ENCODE measurements around the gene JAM3. TPM values are rescaled to one million over a fixed set of nuclear protein-coding genes. Genes with fewer than 3 reads are reported as not detected.

The JAM3 gene
- polyA plus RNA-seq, 1 donor, result 15.7 TPM

DNA sequence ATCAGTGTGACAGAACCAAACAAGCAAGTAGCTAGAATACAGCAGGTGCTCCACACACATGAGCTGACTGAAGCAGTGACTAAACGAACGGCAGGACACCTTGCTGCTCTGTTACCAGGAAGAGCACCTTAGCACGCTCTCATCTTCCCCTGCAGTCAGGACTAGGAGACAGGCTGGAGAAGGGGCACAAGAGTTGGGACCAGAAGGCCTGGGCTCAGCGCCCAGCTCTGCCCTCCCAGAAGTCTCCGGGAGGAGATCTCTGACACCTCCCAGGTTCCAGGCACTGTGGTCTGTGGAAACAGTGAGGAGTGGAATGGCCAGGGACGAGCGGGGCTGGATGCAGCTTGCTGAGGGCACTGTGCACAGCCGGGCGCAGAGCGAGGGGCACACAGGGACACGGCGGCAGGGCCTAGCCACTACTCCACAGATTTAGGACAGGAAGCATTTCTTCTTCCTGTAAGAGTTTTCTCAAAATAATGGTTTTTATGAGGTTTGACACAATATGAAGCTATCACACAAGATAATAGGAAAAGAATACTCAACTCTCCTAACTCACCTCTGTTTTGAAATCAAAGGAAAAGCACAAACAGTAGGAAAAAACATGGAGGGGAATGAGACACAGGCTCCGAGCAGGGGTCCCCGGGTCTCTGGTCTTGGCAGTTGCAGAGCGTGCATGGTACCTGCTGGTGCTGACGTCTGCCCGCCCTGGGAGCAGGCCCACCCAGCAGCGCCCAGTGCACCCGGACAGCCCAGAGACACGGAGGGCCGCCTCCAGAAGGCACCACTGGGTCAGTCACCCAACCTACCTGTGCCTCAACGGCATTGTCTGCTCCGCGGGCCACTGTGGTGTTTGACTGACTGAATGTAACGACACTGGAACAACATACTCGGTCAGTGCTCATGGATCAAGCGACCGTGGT, 87.3 kb downstream of the JAM3 start:
- H3K9me3 ChIP-seq (ENCODE audit: control insufficient read depth, low read depth, low read length), result no peaks in the 10 kb centered on the region
- no peak for DNase-seq
- no peaks in the 10 kb centered on the region for H3K27me3 ChIP-seq (ENCODE audit: control insufficient read depth, insufficient read depth, low read length)
- H3K4me3 ChIP-seq (ENCODE audit: low read length), result no peak overlapping the region
- no peaks in the 10 kb centered on the region for H3K4me1 ChIP-seq (ENCODE audit: control insufficient read depth, insufficient read depth, low read length)
- 100% methylated on average over 1 of the region's 28 CpGs for WGBS (ENCODE audit: insufficient coverage, low lambda C conversion rate)
- H3K36me3 ChIP-seq (ENCODE audit: control insufficient read depth, insufficient read depth, low read length), result peaks cover 75% of the 10 kb centered on the region
- no peak overlapping the region for H3K27ac ChIP-seq (ENCODE audit: low read length)

DNA sequence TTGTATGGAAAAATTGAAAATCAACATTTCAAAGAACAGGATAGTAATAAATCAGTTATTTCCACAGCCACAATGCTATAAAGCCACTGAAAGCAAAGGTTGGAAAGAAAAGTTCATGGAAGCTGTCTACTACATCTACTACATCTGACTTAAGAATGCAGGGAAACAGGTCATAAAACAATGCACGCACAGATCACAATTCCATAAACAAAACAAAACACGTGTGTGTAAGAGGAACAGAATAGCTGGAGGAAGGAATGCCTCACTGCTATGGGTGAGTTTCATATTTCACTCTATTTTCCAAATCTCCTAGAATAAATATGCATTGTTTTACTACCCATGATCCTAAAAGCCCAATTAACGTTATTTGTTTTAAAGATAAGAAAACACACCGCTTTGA, 88.6 kb downstream of the JAM3 start:
- Histone ChIP-seq H3K36me3 (ENCODE audit: control insufficient read depth, insufficient read depth, low read length) (peaks cover 74% of the 10 kb centered on the region), H3K4me3 (ENCODE audit: low read length) (no peak overlapping the region), H3K27me3 (ENCODE audit: control insufficient read depth, insufficient read depth, low read length) (no peaks in the 10 kb centered on the region), H3K4me1 (ENCODE audit: control insufficient read depth, insufficient read depth, low read length) (no peaks in the 10 kb centered on the region), H3K9me3 (ENCODE audit: control insufficient read depth, low read depth, low read length) (no peaks in the 10 kb centered on the region), H3K27ac (ENCODE audit: low read length) (no peak overlapping the region)
- WGBS (ENCODE audit: insufficient coverage, low lambda C conversion rate), result 53% methylated on average over 2 of the region's 4 CpGs
- DNase-seq, result no peak

DNA sequence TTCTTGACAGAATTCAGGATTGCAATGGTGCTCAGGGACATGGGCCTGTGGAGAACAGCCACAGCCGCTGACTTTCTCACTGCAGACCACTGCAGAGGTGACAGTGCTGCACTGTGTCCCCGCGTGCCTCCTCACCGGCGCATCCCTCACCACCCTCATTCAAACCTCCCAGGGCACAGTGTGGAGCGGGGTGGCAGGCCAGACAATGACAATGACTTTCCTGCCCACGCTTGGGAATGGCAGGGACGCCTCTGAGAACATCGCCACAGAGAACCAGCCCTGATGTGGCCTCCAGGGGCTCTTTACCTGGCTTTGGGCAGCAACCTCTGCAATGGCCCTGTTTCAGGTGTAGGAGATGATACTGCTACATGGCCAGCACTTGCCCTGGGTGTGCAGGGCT, 89.2 kb downstream of the JAM3 start:
- H3K36me3 ChIP-seq (ENCODE audit: control insufficient read depth, insufficient read depth, low read length), result peaks cover 70% of the 10 kb centered on the region
- DNase-seq, result no peak

DNA sequence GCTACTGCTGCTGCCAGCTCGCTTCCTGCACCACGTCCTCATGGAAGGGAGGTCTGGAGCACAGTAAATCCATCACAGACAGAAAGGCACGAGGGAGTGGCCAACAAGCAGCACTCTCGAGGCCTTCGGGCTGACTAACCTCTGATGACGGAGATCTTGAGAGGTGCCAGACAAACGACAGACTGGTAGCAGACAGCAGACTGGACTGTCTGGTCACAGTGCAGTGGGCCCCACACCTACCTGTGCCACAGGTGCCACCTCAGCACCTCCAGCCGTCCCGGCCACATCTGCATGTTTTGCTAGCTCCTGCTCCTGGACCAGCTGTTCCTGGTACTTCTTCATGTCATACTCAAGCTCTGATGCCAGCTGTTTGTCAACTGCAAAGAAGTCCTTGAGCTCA, 90.8 kb downstream of the JAM3 start:
- Histone ChIP-seq H3K27me3 (ENCODE audit: control insufficient read depth, insufficient read depth, low read length) (no peaks in the 10 kb centered on the region), H3K4me1 (ENCODE audit: control insufficient read depth, insufficient read depth, low read length) (no peaks in the 10 kb centered on the region), H3K36me3 (ENCODE audit: control insufficient read depth, insufficient read depth, low read length) (peaks cover 60% of the 10 kb centered on the region), H3K9me3 (ENCODE audit: control insufficient read depth, low read depth, low read length) (no peaks in the 10 kb centered on the region), H3K27ac (ENCODE audit: low read length) (no peak overlapping the region), H3K4me3 (ENCODE audit: low read length) (no peak overlapping the region)
- no peak for DNase-seq
- no CpG with 5 or more reads among the region's 9 CpGs for WGBS (ENCODE audit: insufficient coverage, low lambda C conversion rate)

More for the DNA sequence above, 89.2 kb downstream of the JAM3 start:
- H3K27me3 ChIP-seq (ENCODE audit: control insufficient read depth, insufficient read depth, low read length), result no peaks in the 10 kb centered on the region
- no peaks in the 10 kb centered on the region for H3K9me3 ChIP-seq (ENCODE audit: control insufficient read depth, low read depth, low read length)
- no peaks in the 10 kb centered on the region for H3K4me1 ChIP-seq (ENCODE audit: control insufficient read depth, insufficient read depth, low read length)
- no peak overlapping the region for H3K4me3 ChIP-seq (ENCODE audit: low read length)
- 100% methylated on average over 1 of the region's 9 CpGs for WGBS (ENCODE audit: insufficient coverage, low lambda C conversion rate)
- no peak overlapping the region for H3K27ac ChIP-seq (ENCODE audit: low read length)

DNA sequence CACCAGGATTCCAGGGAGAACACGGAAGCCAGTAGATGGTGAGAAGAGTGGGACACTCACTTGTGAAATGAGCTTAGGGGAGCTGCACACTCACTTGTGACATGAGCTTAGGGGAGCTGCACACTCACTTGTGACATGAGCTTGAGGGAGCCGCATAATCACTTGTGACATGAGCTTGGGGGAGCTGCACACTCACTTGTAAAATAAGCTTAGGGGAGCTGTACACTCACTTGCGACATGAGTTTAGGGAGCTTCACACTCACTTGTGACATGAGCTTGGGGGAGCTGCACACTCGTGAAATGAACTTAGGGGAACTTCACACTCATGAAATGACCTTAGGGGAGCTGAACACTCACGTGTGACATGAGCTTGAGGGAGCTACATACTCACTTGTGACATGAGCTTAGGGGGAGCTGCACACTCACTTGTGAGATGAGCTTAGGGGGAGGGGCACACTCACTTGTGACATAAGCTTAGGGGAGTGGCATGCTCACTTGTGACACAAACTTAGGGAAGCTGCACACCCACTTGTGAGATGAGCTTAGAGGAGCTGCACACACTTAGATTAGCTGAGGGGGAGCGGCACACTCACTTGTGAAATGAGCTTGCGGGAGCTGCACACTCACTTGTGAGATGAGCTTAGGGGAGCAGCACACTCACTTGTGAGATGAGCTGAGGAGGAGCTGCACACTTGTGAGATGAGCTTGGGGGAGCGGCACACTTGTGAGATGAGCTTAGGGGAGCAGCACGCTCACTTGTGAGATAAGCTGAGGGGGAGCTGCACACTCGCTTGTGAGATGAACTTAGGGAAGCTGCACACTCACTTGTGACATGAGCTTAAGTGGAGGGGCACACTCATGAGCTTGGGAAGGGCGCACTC, 95.9 kb downstream of the JAM3 start:
- Histone ChIP-seq H3K4me1 (ENCODE audit: control insufficient read depth, insufficient read depth, low read length) (no peaks in the 10 kb centered on the region), H3K36me3 (ENCODE audit: control insufficient read depth, insufficient read depth, low read length) (peaks cover 51% of the 10 kb centered on the region), H3K4me3 (ENCODE audit: low read length) (no peak overlapping the region), H3K27me3 (ENCODE audit: control insufficient read depth, insufficient read depth, low read length) (no peaks in the 10 kb centered on the region), H3K9me3 (ENCODE audit: control insufficient read depth, low read depth, low read length) (no peaks in the 10 kb centered on the region), H3K27ac (ENCODE audit: low read length) (no peak overlapping the region)
- 100% methylated on average over 1 of the region's 11 CpGs for WGBS (ENCODE audit: insufficient coverage, low lambda C conversion rate)
- DNase-seq, result no peak

DNA sequence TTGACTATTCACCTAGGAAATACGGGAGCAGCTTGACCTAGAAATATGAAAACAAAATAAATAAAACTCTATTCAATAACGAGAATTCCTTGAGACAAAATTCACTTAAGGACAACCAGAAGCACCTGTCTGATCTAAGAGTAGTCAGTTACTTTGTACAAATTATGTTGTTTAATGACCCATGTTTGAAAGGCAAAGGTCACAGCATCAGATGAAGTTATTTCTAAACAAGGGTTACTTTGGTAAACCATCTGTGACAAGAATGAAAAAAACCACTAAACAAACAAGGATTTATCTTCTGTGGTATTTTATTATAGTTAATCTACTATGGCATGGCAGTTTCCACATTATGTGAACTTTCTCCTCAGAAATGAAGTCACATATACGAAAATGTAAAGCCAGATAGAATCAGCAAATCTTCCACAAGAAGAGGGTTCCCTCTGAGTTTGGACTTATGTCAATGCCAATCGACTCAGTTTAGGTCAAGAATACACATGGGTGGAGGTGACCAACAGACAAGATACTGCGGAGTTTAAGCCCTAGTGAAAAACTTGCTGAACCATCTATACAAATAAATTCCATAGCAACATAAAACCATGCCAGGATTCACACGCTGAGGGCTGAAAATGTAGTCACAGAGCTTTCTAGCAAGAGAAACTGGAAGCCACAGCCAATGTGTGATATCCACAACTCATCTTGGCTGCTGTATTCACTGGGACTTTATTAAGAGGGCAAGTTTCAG, 101.5 kb downstream of the JAM3 start:
- 67% methylated on average over 1 of the region's 6 CpGs for WGBS (ENCODE audit: insufficient coverage, low lambda C conversion rate)
- H3K27ac ChIP-seq (ENCODE audit: low read length), result no peak overlapping the region
- H3K4me3 ChIP-seq (ENCODE audit: low read length), result no peak overlapping the region
- DNase-seq, result no peak
- no peaks in the 10 kb centered on the region for H3K9me3 ChIP-seq (ENCODE audit: control insufficient read depth, low read depth, low read length)
- peaks cover 47% of the 10 kb centered on the region for H3K36me3 ChIP-seq (ENCODE audit: control insufficient read depth, insufficient read depth, low read length)
- H3K4me1 ChIP-seq (ENCODE audit: control insufficient read depth, insufficient read depth, low read length), result no peaks in the 10 kb centered on the region
- H3K27me3 ChIP-seq (ENCODE audit: control insufficient read depth, insufficient read depth, low read length), result no peaks in the 10 kb centered on the region

DNA sequence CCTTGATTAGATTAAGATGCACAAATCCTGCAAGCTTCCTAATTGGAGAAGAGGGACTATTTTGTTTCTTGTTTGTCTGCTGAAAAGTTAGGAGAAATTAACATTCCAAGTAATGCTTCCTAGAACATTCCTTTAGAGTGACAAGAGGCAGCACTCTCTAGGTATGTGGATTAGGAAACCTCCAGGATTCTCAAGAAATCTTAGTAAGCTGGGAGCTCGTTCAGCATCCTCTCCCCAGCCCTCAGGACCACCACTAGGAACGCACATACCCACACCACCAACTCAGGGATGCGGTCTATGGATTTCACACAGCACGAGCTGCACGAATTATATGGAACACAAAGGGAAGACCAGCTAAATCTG, 102.0 kb downstream of the JAM3 start:
- Histone ChIP-seq H3K36me3 (ENCODE audit: control insufficient read depth, insufficient read depth, low read length) (peaks cover 48% of the 10 kb centered on the region), H3K9me3 (ENCODE audit: control insufficient read depth, low read depth, low read length) (no peaks in the 10 kb centered on the region), H3K4me1 (ENCODE audit: control insufficient read depth, insufficient read depth, low read length) (no peaks in the 10 kb centered on the region), H3K27ac (ENCODE audit: low read length) (no peak overlapping the region), H3K27me3 (ENCODE audit: control insufficient read depth, insufficient read depth, low read length) (no peaks in the 10 kb centered on the region), H3K4me3 (ENCODE audit: low read length) (no peak overlapping the region)
- WGBS (ENCODE audit: insufficient coverage, low lambda C conversion rate), result 86% methylated on average over 3 of the region's 5 CpGs
- DNase-seq, result no peak

DNA sequence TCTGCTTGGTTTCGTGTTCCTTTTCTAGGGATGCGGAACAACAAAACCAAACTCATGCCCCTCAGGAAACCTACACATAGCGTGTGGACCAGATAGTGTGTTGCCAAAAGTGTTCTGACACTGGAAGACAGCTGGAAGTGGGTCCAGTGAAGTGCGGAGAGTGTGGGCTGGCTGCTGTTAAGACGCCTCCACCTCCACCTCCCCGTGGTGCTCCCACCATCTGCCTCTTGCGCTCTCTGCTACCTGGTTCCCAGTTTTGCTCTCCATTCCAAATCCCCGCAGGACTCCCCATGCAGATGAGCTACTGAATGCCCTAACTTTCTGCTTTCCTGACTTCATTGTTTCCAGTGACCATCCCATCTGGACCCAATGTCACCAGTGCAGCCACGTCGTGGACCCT, 103.1 kb downstream of the JAM3 start:
- DNase-seq, result no peak
- no CpG with 5 or more reads among the region's 10 CpGs for WGBS (ENCODE audit: insufficient coverage, low lambda C conversion rate)
- Histone ChIP-seq H3K9me3 (ENCODE audit: control insufficient read depth, low read depth, low read length) (no peaks in the 10 kb centered on the region), H3K4me3 (ENCODE audit: low read length) (no peak overlapping the region), H3K27ac (ENCODE audit: low read length) (no peak overlapping the region), H3K27me3 (ENCODE audit: control insufficient read depth, insufficient read depth, low read length) (no peaks in the 10 kb centered on the region), H3K36me3 (ENCODE audit: control insufficient read depth, insufficient read depth, low read length) (peaks cover 59% of the 10 kb centered on the region), H3K4me1 (ENCODE audit: control insufficient read depth, insufficient read depth, low read length) (no peaks in the 10 kb centered on the region)

DNA sequence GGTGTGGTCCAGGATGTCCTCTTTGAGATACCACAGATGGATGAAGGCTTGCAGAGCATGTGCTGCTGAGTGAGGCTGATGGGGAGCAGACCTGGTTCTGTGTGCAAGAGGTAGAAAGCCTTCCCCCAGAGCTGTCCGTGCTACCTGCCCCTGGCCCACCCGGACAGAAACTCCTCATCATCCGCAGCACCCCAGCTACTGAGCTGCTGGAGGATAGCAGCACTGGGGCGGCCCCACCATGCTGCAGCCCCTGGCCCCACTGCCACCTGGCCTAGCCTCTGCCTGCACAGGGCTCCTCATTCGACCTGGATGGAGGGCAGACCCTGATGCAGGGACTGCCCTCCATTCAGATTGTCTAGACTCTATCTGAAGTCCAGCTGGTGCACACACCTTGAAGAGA, 104.4 kb downstream of the JAM3 start:
- Histone ChIP-seq H3K27me3 (ENCODE audit: control insufficient read depth, insufficient read depth, low read length) (no peaks in the 10 kb centered on the region), H3K27ac (ENCODE audit: low read length) (no peak overlapping the region), H3K4me1 (ENCODE audit: control insufficient read depth, insufficient read depth, low read length) (no peaks in the 10 kb centered on the region), H3K36me3 (ENCODE audit: control insufficient read depth, insufficient read depth, low read length) (peaks cover 58% of the 10 kb centered on the region), H3K4me3 (ENCODE audit: low read length) (no peak overlapping the region), H3K9me3 (ENCODE audit: control insufficient read depth, low read depth, low read length) (no peaks in the 10 kb centered on the region)
- WGBS (ENCODE audit: insufficient coverage, low lambda C conversion rate), result no CpG with 5 or more reads among the region's 5 CpGs
- no peak for DNase-seq

DNA sequence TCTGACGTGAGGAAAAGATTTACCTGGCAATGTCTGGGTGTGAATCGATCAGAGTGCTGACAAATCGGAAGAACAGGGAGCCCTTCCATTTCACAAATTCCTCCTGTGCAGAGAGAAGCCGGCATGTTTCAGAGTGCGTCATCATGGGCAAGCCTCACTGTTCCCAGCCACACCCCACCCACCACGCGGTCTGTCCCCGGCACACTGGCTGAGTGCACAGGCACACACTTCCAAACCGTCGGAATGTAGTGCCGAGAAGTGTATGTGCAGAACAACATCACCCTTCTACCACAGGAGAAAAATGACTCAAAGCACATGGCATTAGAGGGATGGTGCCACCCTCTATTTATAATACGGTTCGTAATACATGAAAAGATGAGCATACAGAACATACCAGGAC, 107.4 kb downstream of the JAM3 start:
- no peaks in the 10 kb centered on the region for H3K27me3 ChIP-seq (ENCODE audit: control insufficient read depth, insufficient read depth, low read length)
- no peak overlapping the region for H3K4me3 ChIP-seq (ENCODE audit: low read length)
- no CpG with 5 or more reads among the region's 13 CpGs for WGBS (ENCODE audit: insufficient coverage, low lambda C conversion rate)
- H3K36me3 ChIP-seq (ENCODE audit: control insufficient read depth, insufficient read depth, low read length), result peaks cover 54% of the 10 kb centered on the region
- no peaks in the 10 kb centered on the region for H3K4me1 ChIP-seq (ENCODE audit: control insufficient read depth, insufficient read depth, low read length)
- no peak overlapping the region for H3K27ac ChIP-seq (ENCODE audit: low read length)
- DNase-seq, result no peak
- H3K9me3 ChIP-seq (ENCODE audit: control insufficient read depth, low read depth, low read length), result no peaks in the 10 kb centered on the region

All from large intestine (tissue), 3 donors.